A673 (cell line): ENCODE data around the gene IQCF5. TPM values are rescaled to one million over a fixed set of nuclear protein-coding genes. Genes with fewer than 3 reads are reported as not detected.

Experiments
- BruUV-seq: library from RNA; stranded (reverse); fragments of 400-500 nt; replicated peaks from 2 replicates; lab custom pipeline; 2021; lab: Mats Ljungman, UMichigan
- CTCF ChIA-PET: fragments of 300-600 bp; sonication (Branson Sonifier 250); formaldehyde crosslinking; loops from one replicate; lab custom pipeline; 2022; ENCODE audit warnings: antibody characterized with exemption; lab: Charles Lee
- POLR2A ChIA-PET: fragments of 300-600 bp; sonication (Branson Sonifier 250); formaldehyde crosslinking; loops from one replicate; lab custom pipeline; 2022; ENCODE audit warnings: antibody characterized with exemption; ENCODE audit not compliant: low non-redundant PET; lab: Charles Lee
- DNase-seq: peaks from one replicate; pipeline ENCODE4 v3.0.0-alpha.2; 2015; ENCODE audit warnings: low spot score
- H3K27ac ChIP-seq: fragments of 200-600 bp; sonication (generic); 2 replicates; pipeline ENCODE4 v1.5.1; 2016; ENCODE audit warnings: mixed run types, low read depth, mild to moderate bottlenecking, mixed read lengths, antibody characterized with exemption, low read length; ENCODE audit not compliant: poor library complexity, severe bottlenecking
- H3K27me3 ChIP-seq: fragments of 200-600 bp; sonication (generic); replicated peaks from 2 replicates; pipeline ENCODE4 v1.6.1; 2017; ENCODE audit warnings: mixed run types, low read depth, mild to moderate bottlenecking, mixed read lengths, antibody characterized with exemption, low read length; ENCODE audit not compliant: insufficient read depth, poor library complexity
- H3K36me3 ChIP-seq: fragments of 200-600 bp; sonication (generic); 2 replicates; pipeline ENCODE4 v1.6.1; 2016; ENCODE audit warnings: mixed run types, mild to moderate bottlenecking, mixed read lengths, antibody characterized with exemption, low read length; ENCODE audit not compliant: insufficient read depth, poor library complexity, severe bottlenecking
- H3K4me1 ChIP-seq: fragments of 200-600 bp; sonication (generic); 2 replicates; pipeline ENCODE4 v1.6.1; 2017; ENCODE audit warnings: mixed run types, mild to moderate bottlenecking, mixed read lengths, antibody characterized with exemption, low read length; ENCODE audit not compliant: insufficient read depth, poor library complexity, severe bottlenecking
- H3K4me3 ChIP-seq: fragments of 200-600 bp; sonication (generic); 2 replicates; pipeline ENCODE4 v1.5.1; 2016; ENCODE audit warnings: low read depth, mixed run types, mild to moderate bottlenecking, mixed read lengths, low read length; ENCODE audit not compliant: poor library complexity, severe bottlenecking
- H3K9me3 ChIP-seq: fragments of 200-600 bp; sonication (generic); 2 replicates; pipeline ENCODE4 v1.6.1; 2016; ENCODE audit warnings: mixed run types, low read depth, mild to moderate bottlenecking, mixed read lengths, antibody characterized with exemption, low read length; ENCODE audit not compliant: poor library complexity, severe bottlenecking
- EZH2 ChIP-seq: fragments of 200-600 bp; sonication (generic); IDR thresholded peaks from 2 replicates; pipeline ENCODE4 v1.6.1; 2017; ENCODE audit warnings: borderline replicate concordance, low read depth, mild to moderate bottlenecking, mixed read lengths, antibody characterized with exemption, low read length; ENCODE audit not compliant: poor library complexity, severe bottlenecking
- intact Hi-C: fragments of 100-400 bp; cut with micrococcal nuclease; formaldehyde crosslinking; loops from one replicate; pipeline ENCODE4 v1.10.0; 2022; ENCODE audit not compliant: unreplicated experiment
- total RNA-seq: library from RNA; stranded (reverse); gene quantifications from 2 replicates; pipeline ENCODE4 v1.2.3, GENCODE V29; 2021
- TF ChIP-seq, protein P1 (sequence below): fragments of 300-800, 200-600 bp; sonication (generic); conservative IDR thresholded peaks from 2 replicates; pipeline ENCODE4 v1.5.1; 2017; ENCODE audit warnings: low read depth, mild to moderate bottlenecking, antibody characterized with exemption, low read length, moderate library complexity, mixed read lengths

Gene IQCF5
- total RNA-seq, 1 experiment from 2014 or later: not detected

DNA sequence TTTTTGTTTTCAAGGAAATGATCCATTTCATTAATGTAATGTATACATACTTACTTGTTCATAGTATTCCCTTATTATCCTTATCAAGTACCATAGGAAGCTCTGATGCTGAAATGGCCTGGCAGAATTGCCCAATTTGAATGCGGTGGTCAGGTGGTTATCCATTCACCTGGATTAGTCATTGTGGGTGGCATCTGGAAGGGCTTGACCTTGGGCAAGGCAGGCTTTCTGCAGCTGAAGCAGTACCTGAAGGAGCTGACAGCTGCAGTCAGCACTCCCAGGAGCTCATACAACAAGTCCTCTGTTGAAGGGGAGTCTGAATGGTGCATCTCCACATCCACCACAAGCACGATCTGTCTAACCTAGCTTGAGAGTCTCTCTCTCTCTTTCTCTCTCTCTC, 12.2 kb upstream of the IQCF5 start:
- DNase-seq: no peak
- H3K9me3 ChIP-seq: no peaks in the 10 kb centered on the region
- no peaks in the 10 kb centered on the region for H3K36me3 ChIP-seq
- H3K27me3 ChIP-seq: no peaks in the 10 kb centered on the region
- no peak overlapping the region for H3K4me3 ChIP-seq
- intact Hi-C loops: no loop called here
- ChIA-PET POLR2A (no interaction called here), CTCF (no interaction called here)
- no TSS peak for BruUV-seq
- TF ChIP-seq, protein P1, sequence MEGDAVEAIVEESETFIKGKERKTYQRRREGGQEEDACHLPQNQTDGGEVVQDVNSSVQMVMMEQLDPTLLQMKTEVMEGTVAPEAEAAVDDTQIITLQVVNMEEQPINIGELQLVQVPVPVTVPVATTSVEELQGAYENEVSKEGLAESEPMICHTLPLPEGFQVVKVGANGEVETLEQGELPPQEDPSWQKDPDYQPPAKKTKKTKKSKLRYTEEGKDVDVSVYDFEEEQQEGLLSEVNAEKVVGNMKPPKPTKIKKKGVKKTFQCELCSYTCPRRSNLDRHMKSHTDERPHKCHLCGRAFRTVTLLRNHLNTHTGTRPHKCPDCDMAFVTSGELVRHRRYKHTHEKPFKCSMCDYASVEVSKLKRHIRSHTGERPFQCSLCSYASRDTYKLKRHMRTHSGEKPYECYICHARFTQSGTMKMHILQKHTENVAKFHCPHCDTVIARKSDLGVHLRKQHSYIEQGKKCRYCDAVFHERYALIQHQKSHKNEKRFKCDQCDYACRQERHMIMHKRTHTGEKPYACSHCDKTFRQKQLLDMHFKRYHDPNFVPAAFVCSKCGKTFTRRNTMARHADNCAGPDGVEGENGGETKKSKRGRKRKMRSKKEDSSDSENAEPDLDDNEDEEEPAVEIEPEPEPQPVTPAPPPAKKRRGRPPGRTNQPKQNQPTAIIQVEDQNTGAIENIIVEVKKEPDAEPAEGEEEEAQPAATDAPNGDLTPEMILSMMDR: no peak
- no peak overlapping the region for H3K27ac ChIP-seq
- H3K4me1 ChIP-seq: no peaks in the 10 kb centered on the region

DNA sequence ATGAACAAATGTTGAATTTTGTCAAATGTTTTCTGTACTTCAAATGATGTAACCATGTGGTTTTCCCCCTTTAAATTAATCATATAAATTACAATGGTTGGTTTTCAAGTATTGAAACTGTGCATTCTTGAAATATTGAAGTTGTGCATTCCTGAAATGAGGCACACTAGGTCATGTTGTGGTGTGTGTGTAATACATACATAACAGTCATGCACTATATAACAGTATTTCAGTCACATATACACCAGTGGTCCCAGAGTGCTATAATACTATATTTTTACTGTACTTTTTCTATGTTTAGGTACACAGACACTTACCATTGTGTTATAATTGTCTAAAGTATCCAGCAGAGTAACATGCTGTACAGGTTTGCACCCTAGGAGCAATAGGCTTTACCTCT, 11.0 kb upstream of the IQCF5 start:
- H3K27me3 ChIP-seq: no peaks in the 10 kb centered on the region
- BruUV-seq: no TSS peak
- H3K9me3 ChIP-seq: no peaks in the 10 kb centered on the region
- H3K27ac ChIP-seq: no peak overlapping the region
- TF ChIP-seq, protein P1: no peak
- no peak for TF ChIP-seq EZH2
- no peak overlapping the region for H3K4me3 ChIP-seq
- POLR2A ChIA-PET: no interaction called here
- H3K4me1 ChIP-seq: no peaks in the 10 kb centered on the region
- no peak for DNase-seq
- CTCF ChIA-PET: no interaction called here
- intact Hi-C loops: no loop called here
- no peaks in the 10 kb centered on the region for H3K36me3 ChIP-seq

DNA sequence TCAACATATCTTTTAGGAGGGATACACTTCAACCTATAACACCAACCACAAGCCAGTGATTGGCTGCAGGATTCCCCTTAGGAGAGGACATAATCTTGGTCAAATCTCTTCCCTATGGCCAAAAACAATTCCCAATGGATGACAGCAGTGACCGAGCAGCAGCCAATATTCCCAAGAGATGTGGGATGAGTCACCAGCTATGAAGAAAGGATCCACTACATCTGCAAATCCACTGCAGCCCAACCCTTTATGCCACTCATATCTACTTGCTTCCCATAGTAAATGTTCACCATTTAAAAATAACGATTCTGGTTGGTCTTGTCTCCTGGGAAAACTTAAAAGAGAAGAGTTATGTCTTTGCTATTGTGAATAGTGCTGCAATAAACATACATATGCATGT, 4.5 kb upstream of the IQCF5 start:
- POLR2A ChIA-PET: no interaction called here
- Histone ChIP-seq H3K9me3 (no peaks in the 10 kb centered on the region), H3K27ac (no peak overlapping the region), H3K4me1 (no peaks in the 10 kb centered on the region), H3K4me3 (no peak overlapping the region), H3K27me3 (no peaks in the 10 kb centered on the region), H3K36me3 (no peaks in the 10 kb centered on the region)
- no peak for TF ChIP-seq EZH2
- TF ChIP-seq, protein P1: no peak
- CTCF ChIA-PET: no interaction called here
- BruUV-seq: no TSS peak
- intact Hi-C loops: no loop called here
- DNase-seq: peak; percentile 1
